T-cell (primary cell): ENCODE data around the gene MTA3. TPM values are rescaled to one million over a fixed set of nuclear protein-coding genes. Genes with fewer than 3 reads are reported as not detected.

ENCODE experiments used
- ATAC-seq, 4 experiments: fragments of 200-7000 bp in 3 of 4; fragments of 150-1000 bp in 1 of 4; cut with Tn5 transposase; replicated peaks in 1 of 4; 1 replicate in 3 of 4; 2 replicates in 1 of 4; pipeline ENCODE4 v1.10.0; 2021; ENCODE audit warnings: moderate library complexity in 3 of 4, mild to moderate bottlenecking in 2 of 4, moderate number of reproducible peaks in 1 of 4
- CTCF ChIA-PET, 2 donors: fragments of 300-600 bp; sonication (Branson Sonifier 250); formaldehyde crosslinking; loops; one replicate each; lab custom pipeline; 2022; ENCODE audit warnings: antibody characterized with exemption in 2 of 2; lab: Charles Lee
- POLR2A ChIA-PET, 2 donors: fragments of 300-600 bp; sonication (Branson Sonifier 250); formaldehyde crosslinking; loops; one replicate each; lab custom pipeline; 2022; ENCODE audit warnings: antibody characterized with exemption in 2 of 2; lab: Charles Lee
- DNase-seq, 35 experiments: peaks; one replicate each; pipeline versions ENCODE4 v3.0.0 to v3.0.0-alpha.2; 2013 to 2023
- H3K27ac ChIP-seq: one replicate; pipeline ENCODE4 v1.5.1; 2013; ENCODE audit warnings: low read length
- H3K27me3 ChIP-seq, 2 experiments: replicated peaks in 1 of 2; 1 replicate in 1 of 2; 2 replicates in 1 of 2; pipeline versions ENCODE4 v1.6.1 to v1.7.0; 2013; ENCODE audit warnings: low read length in 1 of 2, mixed read lengths in 1 of 2; ENCODE audit not compliant: control insufficient read depth in 2 of 2, insufficient read depth in 2 of 2; ENCODE audit errors: extremely low read depth in 1 of 2
- H3K36me3 ChIP-seq, 2 donors: 1 replicate in 1 of 2; 2 replicates in 1 of 2; pipeline versions ENCODE4 v1.6.1 to v1.7.0; 2013; ENCODE audit warnings: low read length in 1 of 2; ENCODE audit not compliant: control insufficient read depth in 2 of 2, insufficient read depth in 1 of 2; ENCODE audit errors: extremely low read depth in 1 of 2
- H3K4me1 ChIP-seq, 2 experiments: 1 replicate in 1 of 2; 2 replicates in 1 of 2; pipeline versions ENCODE4 v1.6.1 to v1.7.0; 2013; ENCODE audit warnings: low read length in 2 of 2, mixed read lengths in 1 of 2; ENCODE audit not compliant: insufficient read depth in 2 of 2, control insufficient read depth in 1 of 2; ENCODE audit errors: extremely low read depth in 1 of 2
- H3K4me3 ChIP-seq, 2 donors: 1 replicate in 1 of 2; 2 replicates in 1 of 2; pipeline versions ENCODE4 v1.5.1 to v1.7.0; 2013; ENCODE audit warnings: mild to moderate bottlenecking in 2 of 2, low read length in 1 of 2, moderate library complexity in 1 of 2; ENCODE audit not compliant: control insufficient read depth in 1 of 2; ENCODE audit errors: extremely low read depth in 1 of 2
- H3K9me3 ChIP-seq: 2 replicates; pipeline ENCODE4 v1.7.0; 2013
- H3K27ac Mint-ChIP-seq, 2 donors: one replicate each; pipeline ENCODE4 v1.8.0; 2020 to 2021; ENCODE audit warnings: mild to moderate bottlenecking in 2 of 2, mixed read lengths in 2 of 2
- H3K27me3 Mint-ChIP-seq, 2 donors: one replicate each; pipeline ENCODE4 v1.8.0; 2021 to 2022; ENCODE audit warnings: mixed read lengths in 2 of 2
- H3K36me3 Mint-ChIP-seq: one replicate; pipeline ENCODE4 v1.8.0; 2021; ENCODE audit warnings: mixed read lengths
- H3K4me1 Mint-ChIP-seq, 3 donors: one replicate each; pipeline ENCODE4 v1.8.0; 2020 to 2022; ENCODE audit warnings: mixed read lengths in 3 of 3, mild to moderate bottlenecking in 1 of 3
- H3K4me3 Mint-ChIP-seq, 3 donors: one replicate each; pipeline ENCODE4 v1.8.0; 2020 to 2022; ENCODE audit warnings: mild to moderate bottlenecking in 3 of 3, mixed read lengths in 3 of 3, moderate library complexity in 3 of 3
- H3K9me3 Mint-ChIP-seq, 3 donors: one replicate each; pipeline ENCODE4 v1.8.0; 2020 to 2022; ENCODE audit warnings: mixed read lengths in 3 of 3
- WGBS: methylation state at CpG from one replicate; pipeline ENCODE4 v1.1.5; 2013; ENCODE audit warnings: missing lambda C conversion rate; ENCODE audit not compliant: insufficient coverage; 5-methylcytosine and 5-hydroxymethylcytosine counted together
- total RNA-seq, 35 experiments: library from RNA in 6 of 35; stranded (reverse) in 6 of 35; fragments of 120-200 nt in 1 of 35; gene quantifications; one replicate each; pipeline versions ENCODE4 v1.2.1 to v1.2.4 and lab custom pipeline; 2013 to 2026

MTA3 gene
- total RNA-seq, 5 donors from 2014 or later (not counting 1 experiment from before 2014, with no cell fraction given) = 20.9 to 42.4 (median 24.6) TPM

DNA sequence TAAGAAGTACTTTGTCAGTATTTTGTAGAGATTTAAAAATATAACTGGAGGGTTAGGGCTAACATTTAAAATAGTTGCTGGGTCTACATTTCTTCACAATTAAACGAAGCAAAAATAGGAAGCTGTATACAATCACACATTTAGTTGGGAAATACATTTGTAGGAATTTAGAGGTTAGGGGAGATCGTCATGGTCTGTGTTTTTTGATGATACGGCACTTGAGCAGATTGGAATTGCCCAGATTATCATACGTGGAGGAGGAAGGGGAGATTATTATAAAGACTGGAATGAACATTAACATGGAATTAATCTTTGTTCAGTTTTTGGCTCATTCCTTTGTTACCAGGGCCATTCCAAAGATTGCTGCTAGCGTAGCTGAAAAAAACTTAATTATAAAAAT is 84.6 kb downstream of the MTA3 start:
- Mint-ChIP-seq H3K9me3 (no peaks in the 10 kb centered on the region), H3K27me3 (no peaks in the 10 kb centered on the region), H3K4me3 (peak overlapping the region in 1 of 3 donors; percentile 2), H3K4me1 (peaks cover 62 to 68% (median 67%) of the 10 kb centered on the region in 3 donors), H3K27ac (peak overlapping the region; percentile 51 to 79), H3K36me3 (peaks cover 4% of the 10 kb centered on the region)
- H3K27me3 ChIP-seq = no peaks in the 10 kb centered on the region
- H3K27ac ChIP-seq = peak overlapping the region; percentile 7
- ChIA-PET CTCF (interaction anchor here in 1 of 2 donors (0.5 to 0.8 kb wide), 2 partner anchors 10 to 156 kb away, joined by 3 to 5 read pairs; no protein-coding TSS in a partner anchor), POLR2A (no interaction called here)
- H3K36me3 ChIP-seq = peaks cover 0 to 6% of the 10 kb centered on the region in 2 donors
- 93% methylated on average over 2 of the region's 5 CpGs for WGBS
- no peak for ATAC-seq
- no peak for DNase-seq
- H3K9me3 ChIP-seq = no peaks in the 10 kb centered on the region
- peaks cover 40 to 77% of the 10 kb centered on the region in 2 experiments for H3K4me1 ChIP-seq
- no peak overlapping the region for H3K4me3 ChIP-seq

DNA sequence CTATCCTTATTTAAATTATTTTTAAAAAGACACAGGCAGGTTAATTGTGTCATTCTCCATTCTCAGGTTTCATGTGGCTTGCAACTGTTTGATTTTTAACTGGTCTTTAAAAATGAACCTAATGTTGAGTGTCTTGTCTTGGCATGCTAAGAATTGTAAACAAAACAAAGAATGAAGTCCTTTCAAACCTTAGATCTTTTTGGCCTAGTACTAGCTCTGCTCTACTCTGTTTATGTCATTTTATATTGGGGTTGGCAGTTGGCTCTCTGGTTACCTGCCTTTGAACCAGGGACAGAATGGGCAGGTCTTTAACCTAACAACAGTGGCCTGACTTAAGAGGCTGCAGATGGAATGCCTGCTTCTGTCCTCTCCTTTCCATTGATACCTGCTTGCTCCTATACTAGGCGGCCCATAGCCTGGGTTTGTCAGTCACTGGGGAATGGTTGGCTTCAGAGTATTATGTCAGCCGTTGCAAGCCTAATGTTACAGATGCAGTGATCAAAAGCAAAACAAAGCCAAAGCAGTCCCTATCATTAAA is 85.5 kb downstream of the MTA3 start:
- Mint-ChIP-seq H3K36me3 (peaks cover 7% of the 10 kb centered on the region), H3K4me3 (peak overlapping the region in 1 of 3 donors; percentile 28), H3K4me1 (peaks cover 55 to 65% (median 65%) of the 10 kb centered on the region in 3 donors), H3K27ac (peak overlapping the region; percentile 77 to 90), H3K27me3 (no peaks in the 10 kb centered on the region), H3K9me3 (no peaks in the 10 kb centered on the region)
- Histone ChIP-seq H3K27ac (peak overlapping the region; percentile 25), H3K36me3 (peaks cover 0 to 3% of the 10 kb centered on the region in 2 donors), H3K9me3 (no peaks in the 10 kb centered on the region), H3K27me3 (no peaks in the 10 kb centered on the region), H3K4me3 (no peak overlapping the region), H3K4me1 (peaks cover 38 to 75% of the 10 kb centered on the region in 2 experiments)
- WGBS = no CpG with 5 or more reads among the region's 2 CpGs
- ChIA-PET CTCF (interaction anchor here (0.5 to 1.7 kb wide), 5 partner anchors 9 to 923 kb away, joined by 3 to 10 read pairs (median 5); no protein-coding TSS in a partner anchor), POLR2A (interaction anchor here in 1 of 2 donors (0.6 kb wide), 1 partner anchor 15 kb away, joined by 3 read pairs; no protein-coding TSS in a partner anchor)
- ATAC-seq (no peak), DNase-seq (no peak)

DNA sequence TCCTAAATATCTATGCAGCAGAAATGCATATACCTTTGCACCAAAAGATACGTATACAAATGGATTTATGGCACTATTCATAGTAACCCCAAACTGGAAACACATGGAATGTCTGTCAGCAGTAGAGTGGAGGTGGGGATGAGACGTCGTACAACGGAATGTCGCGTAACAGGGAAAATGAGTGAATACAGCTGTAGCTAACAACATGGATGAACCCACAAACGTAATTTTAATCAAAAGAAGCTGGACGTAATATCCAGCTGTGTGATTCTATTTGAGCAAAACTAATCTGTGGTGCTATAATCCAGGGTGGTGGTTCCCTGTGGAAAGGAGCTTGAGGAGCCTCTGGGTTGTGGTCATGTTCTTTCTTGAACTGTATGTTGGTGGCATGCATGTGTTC is 89.9 kb downstream of the MTA3 start:
- peaks cover 27 to 39% (median 39%) of the 10 kb centered on the region in 3 donors for H3K4me1 Mint-ChIP-seq
- ATAC-seq (no peak), DNase-seq (no peak)
- no peaks in the 10 kb centered on the region for H3K27me3 ChIP-seq
- ChIA-PET CTCF (interaction anchor here in 1 of 2 donors (0.5 kb wide), 1 partner anchor 146 kb away, joined by 4 read pairs; no protein-coding TSS in a partner anchor), POLR2A (no interaction called here)
- H3K4me1 ChIP-seq = peaks cover 19 to 49% of the 10 kb centered on the region in 2 experiments
- H3K27ac ChIP-seq = no peak overlapping the region
- H3K36me3 Mint-ChIP-seq = peaks cover 16% of the 10 kb centered on the region
- no peaks in the 10 kb centered on the region for H3K9me3 Mint-ChIP-seq
- H3K27me3 Mint-ChIP-seq = no peaks in the 10 kb centered on the region
- no peak overlapping the region for H3K4me3 ChIP-seq
- H3K36me3 ChIP-seq = peaks cover 0 to 3% of the 10 kb centered on the region in 2 donors
- whole genome bisulfite sequencing = 82% methylated on average over 7 of the region's 8 CpGs
- H3K4me3 Mint-ChIP-seq = no peak overlapping the region
- H3K27ac Mint-ChIP-seq = no peak overlapping the region
- H3K9me3 ChIP-seq = no peaks in the 10 kb centered on the region

DNA sequence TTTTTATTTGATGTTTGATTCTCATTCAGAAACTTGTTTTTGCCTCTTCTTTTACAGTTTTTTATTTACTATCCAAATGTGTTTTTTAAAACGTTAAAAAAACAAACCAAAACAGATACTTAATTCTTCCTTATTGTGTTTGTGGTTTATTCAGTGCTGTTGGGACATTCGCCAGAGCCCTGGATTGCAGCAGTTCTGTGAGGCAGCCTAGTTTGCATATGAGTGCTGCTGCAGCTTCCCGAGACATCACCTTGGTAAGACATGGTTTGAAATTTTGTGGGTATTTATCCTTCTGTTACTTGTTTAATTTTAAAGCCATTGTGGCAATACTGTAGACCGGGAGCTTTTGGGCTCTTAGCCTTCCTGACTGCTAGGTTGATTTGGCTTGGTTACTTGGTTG is 91.2 kb downstream of the MTA3 start:
- peaks cover 0 to 3% of the 10 kb centered on the region in 2 donors for H3K36me3 ChIP-seq
- DNase-seq (no peak), ATAC-seq (no peak)
- no peak overlapping the region for H3K4me3 ChIP-seq
- Mint-ChIP-seq H3K27ac (no peak overlapping the region), H3K9me3 (no peaks in the 10 kb centered on the region), H3K27me3 (no peaks in the 10 kb centered on the region), H3K36me3 (peaks cover 16% of the 10 kb centered on the region), H3K4me1 (peaks cover 23 to 36% (median 35%) of the 10 kb centered on the region in 3 donors), H3K4me3 (no peak overlapping the region)
- ChIA-PET CTCF (interaction anchor here in 1 of 2 donors (0.5 kb wide), 1 partner anchor 159 kb away, joined by 7 read pairs; no protein-coding TSS in a partner anchor), POLR2A (interaction anchor here in 1 of 2 donors (0.5 kb wide), 1 partner anchor 1052 kb away, joined by 3 read pairs; no protein-coding TSS in a partner anchor)
- H3K27me3 ChIP-seq = no peaks in the 10 kb centered on the region
- WGBS = 80% methylated on average over 2 of the region's 4 CpGs
- no peaks in the 10 kb centered on the region for H3K9me3 ChIP-seq
- peaks cover 19 to 48% of the 10 kb centered on the region in 2 experiments for H3K4me1 ChIP-seq
- H3K27ac ChIP-seq = no peak overlapping the region

DNA sequence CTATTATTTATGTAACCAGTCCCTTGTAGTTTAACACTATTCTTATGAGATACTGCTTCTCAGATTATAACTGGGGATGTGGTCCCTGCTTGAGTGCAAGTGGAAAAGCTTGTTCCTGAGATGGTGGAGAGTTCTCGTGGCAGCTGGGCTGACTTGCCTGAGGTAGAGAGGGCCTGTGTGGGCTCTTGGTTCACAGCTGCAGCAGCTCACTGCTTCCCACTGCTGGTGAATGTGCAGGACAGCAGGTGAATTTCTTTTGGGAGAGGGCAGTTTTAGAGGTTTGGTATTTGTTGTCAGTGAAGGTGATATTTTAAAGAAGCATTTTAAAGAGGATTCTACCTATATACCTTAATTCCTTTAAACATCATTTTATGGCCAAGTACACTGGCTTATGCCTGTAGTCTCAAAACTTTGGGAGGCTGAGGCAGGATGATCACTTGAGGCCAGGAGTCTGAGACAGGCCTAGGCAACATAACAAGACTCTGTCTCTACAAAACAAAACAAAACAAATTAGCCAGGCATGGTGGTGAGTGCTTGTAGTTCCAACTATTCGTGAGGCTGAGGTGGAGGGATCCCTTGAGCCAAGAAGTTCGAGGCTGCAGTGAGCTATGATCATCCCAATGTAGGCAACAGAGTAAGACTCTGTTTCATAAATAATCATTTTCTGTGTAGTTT is 94.8 kb downstream of the MTA3 start:
- no peak overlapping the region for H3K27ac ChIP-seq
- H3K4me1 Mint-ChIP-seq = peaks cover 11 to 24% (median 17%) of the 10 kb centered on the region in 3 donors
- H3K4me3 Mint-ChIP-seq = no peak overlapping the region

DNA sequence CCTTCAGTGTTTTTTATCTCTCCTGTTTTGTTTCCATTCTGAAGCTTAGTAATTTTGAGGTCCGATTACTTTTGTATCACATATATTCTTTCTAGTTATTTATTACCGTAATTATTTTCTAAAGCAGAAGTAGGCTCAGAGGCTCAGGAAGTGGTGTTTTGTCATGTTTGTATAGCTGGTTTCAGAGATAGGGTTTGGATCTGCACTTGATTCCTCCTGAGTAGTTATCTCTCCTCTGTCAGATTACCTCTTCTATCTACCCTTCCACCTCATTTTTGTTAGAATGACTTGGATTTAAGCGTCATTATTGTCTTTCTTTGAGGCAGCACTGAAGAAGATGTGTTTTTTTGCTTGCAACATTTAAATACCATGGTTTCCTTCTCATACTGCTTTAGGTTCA is 95.4 kb downstream of the MTA3 start:
- ATAC-seq = peak in 1 of 4 experiments; percentile 40
- H3K4me1 ChIP-seq = peaks cover 11 to 24% of the 10 kb centered on the region in 2 experiments
- peaks cover 11 to 24% (median 17%) of the 10 kb centered on the region in 3 donors for H3K4me1 Mint-ChIP-seq
- no peaks in the 10 kb centered on the region for H3K27me3 Mint-ChIP-seq
- DNase-seq = peak in 1 of 35 experiments; percentile 11
- WGBS = no CpG with 5 or more reads among the region's 3 CpGs
- H3K4me3 Mint-ChIP-seq = no peak overlapping the region
- peaks cover 13% of the 10 kb centered on the region for H3K36me3 Mint-ChIP-seq
- H3K4me3 ChIP-seq = no peak overlapping the region
- H3K9me3 ChIP-seq = no peaks in the 10 kb centered on the region
- peak overlapping the region; percentile 24 to 87 for H3K27ac Mint-ChIP-seq
- no peak overlapping the region for H3K27ac ChIP-seq
- H3K27me3 ChIP-seq = no peaks in the 10 kb centered on the region
- H3K9me3 Mint-ChIP-seq = no peaks in the 10 kb centered on the region
- CTCF ChIA-PET = interaction anchor here (0.5 to 2.1 kb wide), 20 partner anchors 9 to 794 kb away, joined by 3 to 10 read pairs (median 4); partner anchors contain the start of gene KCNG3 (in 1 of the 2)
- POLR2A ChIA-PET = interaction anchor here in 1 of 2 donors (0.7 kb wide), 1 partner anchor 12 kb away, joined by 3 read pairs; no protein-coding TSS in a partner anchor
- H3K36me3 ChIP-seq = no peaks in the 10 kb centered on the region

More for the DNA sequence above, 94.8 kb downstream of the MTA3 start:
- no peaks in the 10 kb centered on the region for H3K9me3 Mint-ChIP-seq
- WGBS = 22% methylated on average over 1 of the region's 3 CpGs
- Histone ChIP-seq H3K4me3 (no peak overlapping the region), H3K36me3 (no peaks in the 10 kb centered on the region), H3K27me3 (no peaks in the 10 kb centered on the region), H3K9me3 (no peaks in the 10 kb centered on the region), H3K4me1 (peaks cover 11 to 28% of the 10 kb centered on the region in 2 experiments)
- H3K27ac Mint-ChIP-seq = peak overlapping the region; percentile 41 to 87
- ATAC-seq (peak; percentile 90 to 96 (median 94)), DNase-seq (peak; percentile 35 to 84 (median 54))
- POLR2A ChIA-PET = no interaction called here
- H3K27me3 Mint-ChIP-seq = no peaks in the 10 kb centered on the region
- CTCF ChIA-PET = interaction anchor here (0.6 to 2.1 kb wide), 21 partner anchors 8 to 794 kb away, joined by 3 to 10 read pairs (median 5); partner anchors contain the start of gene KCNG3 (in 1 of the 2)
- H3K36me3 Mint-ChIP-seq = peaks cover 15% of the 10 kb centered on the region
